K562 (cell line): ENCODE data around the gene ABCF3. TPM values are rescaled to one million over a fixed set of nuclear protein-coding genes. Genes with fewer than 3 reads are reported as not detected.

Source experiments
- ARID1B ChIP-seq: fragments of 450-650 bp; IDR thresholded peaks from 2 replicates; pipeline ENCODE4 v1.6.1; 2016; ENCODE audit warnings: antibody characterized with exemption, mild to moderate bottlenecking, inconsistent platforms
- CBFA2T3 ChIP-seq: fragments of 450-650 bp; IDR thresholded peaks from 2 replicates; pipeline ENCODE4 v1.6.1; 2017
- CBX3 ChIP-seq, 2 experiments: IDR thresholded peaks; 1 replicate in 1 of 2; 2 replicates in 1 of 2; pipeline ENCODE4 v1.6.1; 2012; ENCODE audit warnings: inconsistent platforms in 2 of 2, low read length in 2 of 2, borderline replicate concordance in 1 of 2, control low read depth in 1 of 2
- EP300 ChIP-seq: IDR thresholded peaks from 2 replicates; pipeline ENCODE4 v1.6.1; 2012; ENCODE audit warnings: low read length, improper control_type of control experiment
- KHSRP ChIP-seq: fragments of 450-650 bp; IDR thresholded peaks from 2 replicates; pipeline ENCODE4 v1.6.1; 2017
- MEIS2 ChIP-seq: fragments of 450-650 bp; IDR thresholded peaks from 2 replicates; pipeline ENCODE4 v1.6.1; 2014; ENCODE audit warnings: mild to moderate bottlenecking; ENCODE audit not compliant: partially characterized antibody
- MTA3 ChIP-seq: fragments of 450-650 bp; formaldehyde crosslinking; IDR thresholded peaks from 2 replicates; pipeline ENCODE4 v1.6.1; 2017; ENCODE audit warnings: mild to moderate bottlenecking, borderline replicate concordance
- NCOA6 ChIP-seq: fragments of 450-650 bp; IDR thresholded peaks from 2 replicates; pipeline ENCODE4 v1.6.1; 2017; ENCODE audit warnings: mild to moderate bottlenecking
- NFXL1 ChIP-seq: fragments of 450-650 bp; formaldehyde crosslinking; IDR thresholded peaks from 2 replicates; pipeline ENCODE4 v1.4.0; 2021; ENCODE audit warnings: mild to moderate bottlenecking
- NR4A1 ChIP-seq, 2 experiments: fragments of 250-450 bp in 1 of 2; fragments of 450-650 bp in 1 of 2; sonication (Bioruptor Pico) in 1 of 2; IDR thresholded peaks; 2 replicates each; pipeline versions ENCODE4 v1.4.0 to v1.6.1; 2016 to 2020; ENCODE audit warnings: mild to moderate bottlenecking in 2 of 2, missing compliant biosample characterization in 1 of 2, missing genetic modification characterization in 1 of 2, moderate library complexity in 1 of 2
- PTRF ChIP-seq: fragments of 450-650 bp; IDR thresholded peaks from 2 replicates; pipeline ENCODE4 v1.6.1; 2016; ENCODE audit warnings: mild to moderate bottlenecking, missing genetic modification characterization, missing compliant biosample characterization
- RBFOX2 ChIP-seq: fragments of 200-400 bp; formaldehyde crosslinking; IDR thresholded peaks from 2 replicates; pipeline ENCODE4 v1.6.1; 2017; ENCODE audit warnings: low read depth, mild to moderate bottlenecking, low read length, moderate library complexity
- SOX6 ChIP-seq: fragments of 450-650 bp; IDR thresholded peaks from 2 replicates; pipeline ENCODE4 v1.6.1; 2014; ENCODE audit warnings: mild to moderate bottlenecking
- SPI1 ChIP-seq: IDR thresholded peaks from 2 replicates; pipeline ENCODE4 v1.6.1; 2011; ENCODE audit warnings: low read depth, low read length, control low read depth, borderline replicate concordance
- YY1 ChIP-seq, 3 experiments: IDR thresholded peaks; 2 replicates each; pipeline ENCODE4 v1.6.1; 2011; ENCODE audit warnings: low read length in 2 of 3, mild to moderate bottlenecking in 2 of 3, moderate library complexity in 2 of 3, borderline replicate concordance in 1 of 3, control low read depth in 1 of 3, low read depth in 1 of 3; ENCODE audit not compliant: insufficient read depth in 3 of 3, insufficient replicate concordance in 2 of 3, control insufficient read depth in 1 of 3, insufficient read length in 1 of 3; ENCODE audit errors: extremely low read depth in 1 of 3
- ZBTB7A ChIP-seq: IDR thresholded peaks from 2 replicates; pipeline ENCODE4 v1.6.1; 2011; ENCODE audit warnings: low read depth, mild to moderate bottlenecking, low read length, moderate library complexity, borderline replicate concordance; ENCODE audit not compliant: control insufficient read depth
- ZFP1 ChIP-seq: fragments of 450-650 bp; formaldehyde crosslinking; IDR thresholded peaks from 2 replicates; pipeline ENCODE4 v1.4.0; 2020; ENCODE audit warnings: mild to moderate bottlenecking, mixed read lengths
- polyA plus RNA-seq, 8 experiments: library from polyadenylated mRNA; depleted of rRNA in 4 of 8; stranded (reverse) in 5 of 8; unstranded in 3 of 8; fragments of >200 nt; fragmentation: Nextera tagmentation in 2 of 8; fragmentation: Illumina TruSeq in 1 of 8; extraction: Ambion mirVana in 2 of 8; extraction: Trizol in 1 of 8; gene quantifications; 2 replicates each; pipeline versions ENCODE4 v1.2.1 to v1.2.3, GENCODE V29; 2011 to 2014; ENCODE audit warnings: inconsistent platforms in 1 of 8, missing spikeins in 1 of 8
- total RNA-seq, 7 experiments: library from RNA; depleted of rRNA in 6 of 7; stranded (reverse); fragments of >200 nt in 6 of 7; fragmentation: Illumina TruSeq in 2 of 7; extraction: Trizol in 2 of 7; gene quantifications; 2 replicates each; pipeline versions ENCODE4 v1.2.1 to v1.2.3, GENCODE V29; 2011 to 2021; ENCODE audit warnings: low replicate concordance in 1 of 7
- TF ChIP-seq, protein P1 (sequence below), 2 experiments: fragments of 200-800 bp in 1 of 2; sonication (Bioruptor generic) in 1 of 2; sonication (generic) in 1 of 2; formaldehyde crosslinking in 1 of 2; IDR thresholded peaks in 1 of 2; conservative IDR thresholded peaks in 1 of 2; 2 replicates each; pipeline versions ENCODE4 v1.5.0 to v1.6.1; 2016 to 2020; ENCODE audit warnings: missing compliant biosample characterization in 1 of 2, missing genetic modification characterization in 1 of 2, missing genetic modification reagents in 1 of 2
- TF ChIP-seq, protein P2 (sequence below): fragments of 250-450 bp; sonication (Bioruptor Pico); IDR thresholded peaks from 2 replicates; pipeline ENCODE4 v1.4.0; 2020; ENCODE audit warnings: mild to moderate bottlenecking, moderate library complexity
- TF ChIP-seq, protein P3 (sequence below): sonication (generic); formaldehyde crosslinking; IDR thresholded peaks from 2 replicates; pipeline ENCODE4 v1.4.0; 2020; ENCODE audit warnings: mild to moderate bottlenecking, missing genetic modification reagents

ABCF3 gene
- total and polyA plus RNA-seq, 9 of the 15 experiments (the other 6 are each of a cell fraction or from before 2014, with no cell fraction given) = 6.7 to 77.9 (median 45.1) TPM

DNA sequence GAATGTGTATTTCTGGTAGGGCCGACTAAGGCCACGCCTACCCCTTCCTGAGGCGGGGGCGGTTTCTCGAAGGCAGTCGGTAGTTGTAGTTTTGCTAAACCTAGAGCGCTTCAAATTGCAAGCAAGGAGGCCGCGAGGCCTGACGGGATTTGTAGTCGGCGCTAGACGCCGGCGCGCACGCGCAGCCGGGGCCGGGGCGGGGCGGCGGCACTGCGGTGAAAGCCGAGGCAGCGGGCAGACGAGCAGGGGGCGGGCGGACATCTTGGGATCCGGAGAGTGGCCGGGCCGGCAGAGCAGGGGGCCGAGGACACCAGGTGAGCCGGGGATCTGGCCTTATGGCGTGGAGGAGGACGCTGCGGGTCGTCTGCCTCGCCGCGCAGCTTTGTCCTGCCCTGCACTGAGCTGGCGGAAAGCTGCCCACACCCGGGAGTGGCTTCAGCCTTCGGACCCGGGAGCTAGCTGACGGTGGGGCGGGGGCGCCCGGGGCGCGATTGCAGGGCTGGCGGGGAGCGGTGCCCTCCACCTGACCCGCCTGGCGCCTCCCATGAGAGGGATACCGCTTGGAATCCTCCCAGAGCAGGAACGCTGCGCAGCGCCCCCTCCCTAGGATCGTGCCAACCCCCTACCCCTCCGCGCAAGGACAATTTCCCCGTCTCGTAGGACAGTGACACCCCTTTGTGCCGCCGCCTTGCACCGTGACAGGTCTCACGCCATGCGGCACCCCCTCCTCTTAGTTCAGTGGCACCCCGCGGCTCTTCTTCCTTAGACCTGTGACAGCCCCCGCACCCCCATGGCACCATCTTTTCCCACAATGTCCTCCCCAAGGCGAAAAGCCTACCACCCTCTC is 11.1 kb upstream of the ABCF3 start, which contains the start of gene AP2M1 (continued):
- TF ChIP-seq ZFP1 (no peak), EP300 (no peak), MTA3 (0 out of 2 replicates have a peak, but pooled peaks have one; percentile 43), NR4A1 (CRISPR knock-in tag; IDR thresholded peaks at IDR 0.05) (no peak), NR4A1 (tag; IDR thresholded peaks at IDR 0.05) (no peak), PTRF (tag) (no peak), ARID1B (no peak), ZBTB7A (peak; percentile 46; the same call in 1 of the 2 replicates), NFXL1 (CRISPR knock-in tag) (no peak), SPI1 (no peak), KHSRP (no peak), CBFA2T3 (no peak), YY1 (IDR thresholded peaks at IDR 0.05; ENCODE audit: borderline replicate concordance in 1 of 3, control insufficient read depth in 1 of 3, extremely low read depth in 1 of 3, insufficient read depth in 3 of 3, insufficient read length in 1 of 3, insufficient replicate concordance in 2 of 3, low read depth in 1 of 3, low read length in 2 of 3) (peak; percentile 57 to 94 (median 92)), CBX3 (IDR thresholded peaks at IDR 0.05; ENCODE audit: borderline replicate concordance in 1 of 2, low read length in 2 of 2) (no peak), SOX6 (peak; percentile 8; the same call in 1 of the 2 replicates), RBFOX2 (peak; percentile 90), NCOA6 (no peak), MEIS2 (peak; percentile 84)
- TF ChIP-seq, protein P1, sequence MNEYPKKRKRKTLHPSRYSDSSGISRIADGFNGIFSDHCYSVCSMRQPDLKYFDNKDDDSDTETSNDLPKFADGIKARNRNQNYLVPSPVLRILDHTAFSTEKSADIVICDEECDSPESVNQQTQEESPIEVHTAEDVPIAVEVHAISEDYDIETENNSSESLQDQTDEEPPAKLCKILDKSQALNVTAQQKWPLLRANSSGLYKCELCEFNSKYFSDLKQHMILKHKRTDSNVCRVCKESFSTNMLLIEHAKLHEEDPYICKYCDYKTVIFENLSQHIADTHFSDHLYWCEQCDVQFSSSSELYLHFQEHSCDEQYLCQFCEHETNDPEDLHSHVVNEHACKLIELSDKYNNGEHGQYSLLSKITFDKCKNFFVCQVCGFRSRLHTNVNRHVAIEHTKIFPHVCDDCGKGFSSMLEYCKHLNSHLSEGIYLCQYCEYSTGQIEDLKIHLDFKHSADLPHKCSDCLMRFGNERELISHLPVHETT (CRISPR knock-in tag; conservative IDR thresholded peaks at IDR 0.05 in 1 of 2, IDR thresholded peaks at IDR 0.05 in 1 of 2) = peak in 1 of 2 experiments; percentile 83; a peak in 2 of 4 replicates
- TF ChIP-seq, protein P2, sequence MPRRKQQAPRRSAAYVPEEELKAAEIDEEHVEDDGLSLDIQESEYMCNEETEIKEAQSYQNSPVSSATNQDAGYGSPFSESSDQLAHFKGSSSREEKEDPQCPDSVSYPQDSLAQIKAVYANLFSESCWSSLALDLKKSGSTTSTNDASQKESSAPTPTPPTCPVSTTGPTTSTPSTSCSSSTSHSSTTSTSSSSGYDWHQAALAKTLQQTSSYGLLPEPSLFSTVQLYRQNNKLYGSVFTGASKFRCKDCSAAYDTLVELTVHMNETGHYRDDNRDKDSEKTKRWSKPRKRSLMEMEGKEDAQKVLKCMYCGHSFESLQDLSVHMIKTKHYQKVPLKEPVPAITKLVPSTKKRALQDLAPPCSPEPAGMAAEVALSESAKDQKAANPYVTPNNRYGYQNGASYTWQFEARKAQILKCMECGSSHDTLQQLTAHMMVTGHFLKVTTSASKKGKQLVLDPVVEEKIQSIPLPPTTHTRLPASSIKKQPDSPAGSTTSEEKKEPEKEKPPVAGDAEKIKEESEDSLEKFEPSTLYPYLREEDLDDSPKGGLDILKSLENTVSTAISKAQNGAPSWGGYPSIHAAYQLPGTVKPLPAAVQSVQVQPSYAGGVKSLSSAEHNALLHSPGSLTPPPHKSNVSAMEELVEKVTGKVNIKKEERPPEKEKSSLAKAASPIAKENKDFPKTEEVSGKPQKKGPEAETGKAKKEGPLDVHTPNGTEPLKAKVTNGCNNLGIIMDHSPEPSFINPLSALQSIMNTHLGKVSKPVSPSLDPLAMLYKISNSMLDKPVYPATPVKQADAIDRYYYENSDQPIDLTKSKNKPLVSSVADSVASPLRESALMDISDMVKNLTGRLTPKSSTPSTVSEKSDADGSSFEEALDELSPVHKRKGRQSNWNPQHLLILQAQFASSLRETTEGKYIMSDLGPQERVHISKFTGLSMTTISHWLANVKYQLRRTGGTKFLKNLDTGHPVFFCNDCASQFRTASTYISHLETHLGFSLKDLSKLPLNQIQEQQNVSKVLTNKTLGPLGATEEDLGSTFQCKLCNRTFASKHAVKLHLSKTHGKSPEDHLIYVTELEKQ (CRISPR knock-in tag) = no peak
- TF ChIP-seq, protein P3, sequence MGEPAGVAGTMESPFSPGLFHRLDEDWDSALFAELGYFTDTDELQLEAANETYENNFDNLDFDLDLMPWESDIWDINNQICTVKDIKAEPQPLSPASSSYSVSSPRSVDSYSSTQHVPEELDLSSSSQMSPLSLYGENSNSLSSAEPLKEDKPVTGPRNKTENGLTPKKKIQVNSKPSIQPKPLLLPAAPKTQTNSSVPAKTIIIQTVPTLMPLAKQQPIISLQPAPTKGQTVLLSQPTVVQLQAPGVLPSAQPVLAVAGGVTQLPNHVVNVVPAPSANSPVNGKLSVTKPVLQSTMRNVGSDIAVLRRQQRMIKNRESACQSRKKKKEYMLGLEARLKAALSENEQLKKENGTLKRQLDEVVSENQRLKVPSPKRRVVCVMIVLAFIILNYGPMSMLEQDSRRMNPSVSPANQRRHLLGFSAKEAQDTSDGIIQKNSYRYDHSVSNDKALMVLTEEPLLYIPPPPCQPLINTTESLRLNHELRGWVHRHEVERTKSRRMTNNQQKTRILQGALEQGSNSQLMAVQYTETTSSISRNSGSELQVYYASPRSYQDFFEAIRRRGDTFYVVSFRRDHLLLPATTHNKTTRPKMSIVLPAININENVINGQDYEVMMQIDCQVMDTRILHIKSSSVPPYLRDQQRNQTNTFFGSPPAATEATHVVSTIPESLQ (CRISPR knock-in tag) = no peak
